Measurements from ENCODE around the gene TIMM8B. TPM values are rescaled to one million over a fixed set of nuclear protein-coding genes. Genes with fewer than 3 reads are reported as not detected.

The TIMM8B gene
- polyA plus RNA-seq, 2 of the 4 experiments (the other 2 are of a cell fraction): 84.5 to 85.3 TPM

DNA sequence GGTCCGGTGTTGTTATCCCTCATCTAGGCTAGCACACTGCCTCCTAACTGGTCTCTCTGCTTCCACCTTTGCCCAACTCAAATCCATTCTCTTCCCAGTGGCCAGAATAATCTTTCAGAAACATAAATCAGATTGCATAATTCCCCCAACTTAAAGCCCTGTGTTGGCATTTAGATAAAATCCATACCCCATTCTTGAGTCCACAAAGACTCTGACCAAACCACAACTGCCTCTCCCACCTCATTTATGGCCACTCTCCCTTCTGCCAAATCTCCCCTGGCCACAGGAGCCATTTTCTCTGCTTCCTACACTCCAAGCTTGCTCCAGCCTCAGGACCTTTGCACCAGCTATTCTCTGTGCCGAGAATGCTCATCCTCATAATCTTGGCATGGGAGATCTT, 40.5 kb upstream of the TIMM8B start (continued):
- TF ChIP-seq ZC3H11A (IDR thresholded peaks at IDR 0.05): no peak

GRCh38 chr11:112123129-112123528, 36.6 kb upstream of the TIMM8B start:
- Histone ChIP-seq H3K4me3 (no peak overlapping the region), H3K9me3 (no peaks in the 10 kb centered on the region), H3K4me1 (peaks cover 3% of the 10 kb centered on the region), H3K27ac (no peak overlapping the region), H3K4me2 (no peak overlapping the region)
- CTCF ChIA-PET: interaction anchor here (3.9 kb wide), 1 partner anchor 9 kb away, joined by 16 read pairs; no protein-coding TSS in a partner anchor
- WGBS (ENCODE audit: missing lambda C conversion rate): 90% methylated on average over 4 of the region's 4 CpGs
- POLR2A ChIA-PET: no interaction called here
- FAIRE-seq: no peak
- no peak for DNase-seq (ENCODE audit: low read depth in 1 of 2, low spot score in 1 of 2)
- TF ChIP-seq MAFK (IDR thresholded peaks at IDR 0.05; ENCODE audit: partially characterized antibody): no peak
- TF ChIP-seq ESRRA (IDR thresholded peaks at IDR 0.05; ENCODE audit: borderline replicate concordance, low read length): no peak
- no peak for TF ChIP-seq NR3C1 (IDR thresholded peaks at IDR 0.05)
- TF ChIP-seq ZNF302 (CRISPR knock-in tag; IDR thresholded peaks at IDR 0.05): no peak
- no peak for TF ChIP-seq NFE2L2 (conservative IDR thresholded peaks at IDR 0.05; ENCODE audit: low read length)
- no peak for ATAC-seq

DNA sequence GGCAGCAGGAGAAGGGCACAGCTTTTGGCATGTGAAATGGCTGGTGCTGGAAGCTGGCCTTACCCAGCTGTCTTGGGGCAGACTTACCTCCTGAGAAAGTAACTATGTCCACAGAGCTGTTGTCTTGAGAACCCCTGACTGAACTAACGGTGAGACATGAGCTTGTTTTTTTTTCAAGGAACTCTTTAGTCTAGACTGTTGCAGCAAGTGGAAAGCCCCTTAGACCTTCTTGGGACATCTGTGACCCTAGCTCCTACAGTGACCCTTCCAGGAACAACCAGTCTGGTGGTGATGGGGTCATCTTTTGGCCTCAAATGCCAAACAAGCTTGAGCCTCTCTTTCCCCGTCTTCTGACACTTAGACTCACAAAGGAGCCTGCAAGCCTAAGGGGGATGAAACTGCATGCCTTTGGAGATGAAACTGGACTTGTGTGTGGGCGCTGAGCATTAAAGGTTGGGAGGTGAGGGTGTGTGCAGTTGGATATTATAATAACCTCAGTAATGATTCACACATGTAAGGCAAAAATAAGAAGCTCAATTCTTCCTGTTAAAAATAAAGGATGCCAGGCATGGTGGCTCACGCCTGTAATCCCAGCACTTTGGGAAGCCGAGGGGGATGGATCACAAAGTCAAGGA, 35.5 kb upstream of the TIMM8B start:
- ChIA-PET CTCF (interaction anchor here (3.9 kb wide), 1 partner anchor 8 kb away, joined by 16 read pairs; no protein-coding TSS in a partner anchor), POLR2A (no interaction called here)
- ATAC-seq (no peak), FAIRE-seq (no peak), DNase-seq (ENCODE audit: low read depth in 1 of 2, low spot score in 1 of 2) (no peak)
- Histone ChIP-seq H3K27ac (no peak overlapping the region), H3K4me1 (no peaks in the 10 kb centered on the region), H3K4me2 (no peak overlapping the region), H3K4me3 (no peak overlapping the region), H3K9me3 (no peaks in the 10 kb centered on the region)
- WGBS (ENCODE audit: missing lambda C conversion rate): 83% methylated on average over 5 of the region's 5 CpGs
- TF ChIP-seq HDAC2 (IDR thresholded peaks at IDR 0.05) (no peak), ZFP36 (IDR thresholded peaks at IDR 0.05; ENCODE audit: borderline replicate concordance, partially characterized antibody) (no peak), RNF2 (IDR thresholded peaks at IDR 0.05; ENCODE audit: borderline replicate concordance, low read depth) (no peak), SREBF2 (IDR thresholded peaks at IDR 0.05) (no peak), MAZ (IDR thresholded peaks at IDR 0.05; ENCODE audit: borderline replicate concordance, low read depth, low read length) (no peak)
- TF ChIP-seq, protein P1, sequence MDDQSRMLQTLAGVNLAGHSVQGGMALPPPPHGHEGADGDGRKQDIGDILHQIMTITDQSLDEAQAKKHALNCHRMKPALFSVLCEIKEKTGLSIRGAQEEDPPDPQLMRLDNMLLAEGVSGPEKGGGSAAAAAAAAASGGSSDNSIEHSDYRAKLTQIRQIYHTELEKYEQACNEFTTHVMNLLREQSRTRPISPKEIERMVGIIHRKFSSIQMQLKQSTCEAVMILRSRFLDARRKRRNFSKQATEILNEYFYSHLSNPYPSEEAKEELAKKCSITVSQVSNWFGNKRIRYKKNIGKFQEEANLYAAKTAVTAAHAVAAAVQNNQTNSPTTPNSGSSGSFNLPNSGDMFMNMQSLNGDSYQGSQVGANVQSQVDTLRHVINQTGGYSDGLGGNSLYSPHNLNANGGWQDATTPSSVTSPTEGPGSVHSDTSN (IDR thresholded peaks at IDR 0.05): no peak

DNA sequence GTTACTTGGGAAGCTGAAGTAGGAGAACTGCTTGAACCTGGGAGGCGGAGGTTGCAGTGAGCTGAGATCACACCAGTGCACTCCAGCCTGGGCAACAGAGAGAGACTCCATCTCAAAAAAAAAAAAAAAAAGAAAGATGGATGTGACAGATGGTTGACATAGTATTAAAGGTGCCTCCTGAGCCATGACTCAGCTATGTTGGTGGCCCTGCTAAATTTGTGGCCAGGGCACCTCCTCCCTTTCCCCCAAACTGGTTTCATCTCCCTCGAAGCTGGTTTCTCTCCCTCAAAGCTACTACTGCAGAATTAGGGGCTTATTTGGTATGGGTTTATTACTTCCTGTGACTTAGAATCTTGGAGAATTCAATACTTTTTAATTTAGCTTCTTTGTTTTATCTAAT, 31.6 kb upstream of the TIMM8B start:
- FAIRE-seq (no peak), DNase-seq (ENCODE audit: low read depth in 1 of 2, low spot score in 1 of 2) (no peak), ATAC-seq (no peak)
- POLR2A ChIA-PET: no interaction called here
- Histone ChIP-seq H3K4me3 (no peak overlapping the region), H3K9me3 (no peaks in the 10 kb centered on the region), H3K4me1 (0 out of 3 replicates have a peak, but pooled peaks cover 3% of the 10 kb centered on the region), H3K27ac (no peak overlapping the region), H3K4me2 (no peak overlapping the region)
- CTCF ChIA-PET: interaction anchor here (1.1 kb wide), 1 partner anchor 57 kb away, joined by 3 read pairs; the partner anchor contains the start of gene BCO2
- WGBS (ENCODE audit: missing lambda C conversion rate): 68% methylated on average over 2 of the region's 2 CpGs
- TF ChIP-seq POLR2A (IDR thresholded peaks at IDR 0.05; ENCODE audit: low read length) (no peak), E2F6 (IDR thresholded peaks at IDR 0.05; ENCODE audit: borderline replicate concordance, low read depth) (no peak), CEBPB (IDR thresholded peaks at IDR 0.05) (no peak)

DNA sequence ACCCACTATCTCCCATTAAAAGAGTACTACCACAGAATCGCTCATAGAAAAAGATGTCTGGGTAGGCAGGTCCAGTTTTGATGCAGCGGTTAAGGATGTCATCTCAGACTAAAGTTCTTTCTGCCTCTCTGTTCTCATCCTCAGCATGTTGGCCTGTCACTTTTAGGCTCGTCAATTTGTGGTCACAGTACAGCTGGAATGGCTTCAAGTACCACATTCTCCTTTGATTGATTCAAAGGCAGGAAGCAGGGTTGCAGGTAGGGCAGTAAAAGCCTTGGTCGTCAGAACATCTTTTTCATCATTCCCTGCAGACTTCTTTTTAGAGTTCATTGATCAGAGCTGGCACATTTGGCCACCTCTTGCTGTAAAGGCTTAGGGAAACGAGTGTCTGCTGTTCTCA, 28.8 kb upstream of the TIMM8B start:
- H3K4me1 ChIP-seq: 0 out of 3 replicates have a peak, but pooled peaks cover 3% of the 10 kb centered on the region
- FAIRE-seq (no peak), ATAC-seq (no peak), DNase-seq (ENCODE audit: low read depth in 1 of 2, low spot score in 1 of 2) (no peak)
- POLR2A ChIA-PET: no interaction called here
- TF ChIP-seq REST (IDR thresholded peaks at IDR 0.05): no peak
- TF ChIP-seq KDM5A (IDR thresholded peaks at IDR 0.05): no peak
- TF ChIP-seq POLR2A (IDR thresholded peaks at IDR 0.05; ENCODE audit: low read length): no peak
- TF ChIP-seq, protein P2, sequence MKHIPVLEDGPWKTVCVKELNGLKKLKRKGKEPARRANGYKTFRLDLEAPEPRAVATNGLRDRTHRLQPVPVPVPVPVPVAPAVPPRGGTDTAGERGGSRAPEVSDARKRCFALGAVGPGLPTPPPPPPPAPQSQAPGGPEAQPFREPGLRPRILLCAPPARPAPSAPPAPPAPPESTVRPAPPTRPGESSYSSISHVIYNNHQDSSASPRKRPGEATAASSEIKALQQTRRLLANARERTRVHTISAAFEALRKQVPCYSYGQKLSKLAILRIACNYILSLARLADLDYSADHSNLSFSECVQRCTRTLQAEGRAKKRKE (CRISPR knock-in tag; IDR thresholded peaks at IDR 0.05; ENCODE audit: low read depth): no peak
- no peak for TF ChIP-seq GATA3 (IDR thresholded peaks at IDR 0.05; ENCODE audit: borderline replicate concordance)
- no peak for TF ChIP-seq CBX2 (IDR thresholded peaks at IDR 0.05; ENCODE audit: borderline replicate concordance, low read depth)
- H3K4me2 ChIP-seq: no peak overlapping the region
- H3K27ac ChIP-seq: no peak overlapping the region
- no peaks in the 10 kb centered on the region for H3K9me3 ChIP-seq
- CTCF ChIA-PET: interaction anchor here (1.2 to 6.5 kb wide), 4 partner anchors 11 to 62 kb away, joined by 3 to 50 read pairs (median 13); partner anchors contain the start of gene BCO2
- 74% methylated on average over 5 of the region's 5 CpGs for WGBS (ENCODE audit: missing lambda C conversion rate)
- no peak overlapping the region for H3K4me3 ChIP-seq
